Stimulated activated memory B cell treated with anti-CD40 and anti-IgM and Interleukin-4, amounts not matched to agents 10 μg/mL and 1 μg/mL and 100 μg/mL, for 72 hours (primary cell): Measurements from ENCODE around the gene RNF182.
"Not testable (repeated sequence)": the region's sequence is repeated elsewhere in the genome, so short reads cannot be mapped to it uniquely, and the experiment has no call there.

Source experiments
- ATAC-seq: fragments of 150-1000 bp; cut with Tn5 transposase; 2 replicates; pipeline ENCODE4 v1.10.0; 2021
- H3K27ac Mint-ChIP-seq: one replicate; pipeline ENCODE4 v1.8.0; 2022; ENCODE audit warnings: mild to moderate bottlenecking, mixed read lengths
- H3K27me3 Mint-ChIP-seq: one replicate; pipeline ENCODE4 v1.8.0; 2022; ENCODE audit warnings: mixed read lengths
- H3K36me3 Mint-ChIP-seq: one replicate; pipeline ENCODE4 v1.8.0; 2022; ENCODE audit warnings: mixed read lengths
- H3K4me1 Mint-ChIP-seq: one replicate; pipeline ENCODE4 v1.8.0; 2022; ENCODE audit warnings: mixed read lengths
- H3K4me3 Mint-ChIP-seq: one replicate; pipeline ENCODE4 v1.8.0; 2022; ENCODE audit warnings: mild to moderate bottlenecking, moderate library complexity, mixed read lengths
- H3K9me3 Mint-ChIP-seq: one replicate; pipeline ENCODE4 v1.8.0; 2022; ENCODE audit warnings: mixed read lengths

The RNF182 gene

GRCh38 chr6:14018559-14018958, 93.8 kb downstream of the RNF182 start:
- H3K9me3 Mint-ChIP-seq, H3K36me3 Mint-ChIP-seq, H3K4me1 Mint-ChIP-seq, H3K4me3 Mint-ChIP-seq, ATAC-seq, H3K27ac Mint-ChIP-seq: not testable (repeated sequence)
- H3K27me3 Mint-ChIP-seq: peaks cover 25% of the 10 kb centered on the region

- Mint-ChIP-seq H3K4me3 (no peak overlapping the region), H3K9me3 (no peaks in the 10 kb centered on the region)
These were observed 95.8 kb downstream of the RNF182 start for GRCh38 chr6:14020551-14020950.

DNA sequence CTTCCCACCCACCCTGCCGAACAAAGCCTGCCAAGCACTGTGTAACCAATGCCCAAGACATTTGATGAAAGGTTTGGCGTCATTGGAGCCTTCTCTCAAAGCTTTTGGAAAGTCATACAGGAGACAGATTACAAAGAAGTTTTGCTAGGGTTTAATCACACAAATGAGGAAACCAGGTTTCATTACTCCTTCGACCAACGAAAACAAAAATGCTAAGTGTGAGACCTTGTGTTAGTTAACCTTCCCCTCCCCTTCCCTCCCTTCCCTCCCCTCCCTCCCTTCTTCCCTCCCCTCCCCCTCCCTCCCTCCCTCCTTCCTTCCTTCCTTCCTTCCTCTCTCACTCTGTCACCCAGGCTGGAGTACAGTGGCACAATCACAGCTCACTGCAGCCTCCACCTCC, 96.7 kb downstream of the RNF182 start:
- H3K4me3 Mint-ChIP-seq: no peak overlapping the region
- peaks cover 12% of the 10 kb centered on the region for H3K27me3 Mint-ChIP-seq
- no peak overlapping the region for H3K27ac Mint-ChIP-seq
- no peaks in the 10 kb centered on the region for H3K9me3 Mint-ChIP-seq
- H3K4me1 Mint-ChIP-seq: peaks cover 10% of the 10 kb centered on the region
- H3K36me3 Mint-ChIP-seq: no peaks in the 10 kb centered on the region
- ATAC-seq: no peak

More at GRCh38 chr6:14020551-14020950, 95.8 kb downstream of the RNF182 start:
- Mint-ChIP-seq H3K36me3 (no peaks in the 10 kb centered on the region), H3K4me1 (peaks cover 6% of the 10 kb centered on the region), H3K27ac (no peak overlapping the region), H3K27me3 (peaks cover 12% of the 10 kb centered on the region)
- ATAC-seq: no peak

DNA sequence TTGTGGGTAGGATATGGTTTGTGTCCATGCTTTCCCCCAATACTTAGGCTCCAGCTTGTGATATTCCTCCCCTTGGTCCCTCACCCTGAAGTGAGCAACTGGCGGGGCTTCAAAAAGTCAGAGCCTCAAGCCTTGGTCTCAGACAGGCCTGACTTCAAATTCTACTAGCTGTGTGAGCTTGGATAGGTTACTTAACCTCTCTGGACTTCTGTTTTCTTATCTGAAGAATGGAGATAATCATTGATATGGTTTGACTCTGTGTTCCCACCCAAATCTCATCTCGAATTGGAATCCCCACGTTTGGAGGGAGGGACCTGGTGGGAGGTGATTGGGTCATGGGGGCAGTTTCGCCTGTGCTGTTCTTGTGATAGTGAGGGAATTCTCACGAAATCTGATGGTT, 97.9 kb downstream of the RNF182 start:
- ATAC-seq: no peak
- Mint-ChIP-seq H3K9me3 (no peaks in the 10 kb centered on the region), H3K27ac (no peak overlapping the region), H3K36me3 (no peaks in the 10 kb centered on the region), H3K4me3 (no peak overlapping the region), H3K4me1 (peaks cover 15% of the 10 kb centered on the region), H3K27me3 (peaks cover 15% of the 10 kb centered on the region)

DNA sequence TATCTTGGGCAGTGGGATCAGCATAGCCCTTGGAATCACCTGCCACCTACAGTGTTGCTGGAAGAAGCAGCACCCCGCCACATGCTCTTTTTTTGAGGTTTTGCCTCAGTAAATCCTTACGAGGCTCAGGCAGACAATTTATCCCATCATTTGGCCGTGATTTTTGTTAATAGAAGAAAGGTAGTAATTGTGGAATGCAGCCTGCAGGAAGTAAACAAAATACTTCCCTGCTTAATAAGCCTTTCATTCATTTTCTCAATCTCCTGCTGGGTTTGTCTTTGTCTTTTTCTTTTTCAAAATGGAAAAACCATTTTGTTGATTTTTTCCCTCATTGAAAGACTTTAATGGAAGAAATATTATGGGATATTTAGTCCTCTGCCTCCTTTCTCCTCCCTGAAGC, 99.1 kb downstream of the RNF182 start:
- Mint-ChIP-seq H3K9me3 (no peaks in the 10 kb centered on the region), H3K36me3 (no peaks in the 10 kb centered on the region), H3K27ac (no peak overlapping the region), H3K27me3 (peaks cover 16% of the 10 kb centered on the region), H3K4me1 (peaks cover 15% of the 10 kb centered on the region), H3K4me3 (no peak overlapping the region)
- no peak for ATAC-seq

GRCh38 chr6:14025160-14025559, 100.4 kb downstream of the RNF182 start:
- Mint-ChIP-seq H3K36me3 (no peaks in the 10 kb centered on the region), H3K9me3 (no peaks in the 10 kb centered on the region), H3K4me1 (peaks cover 15% of the 10 kb centered on the region), H3K27me3 (peaks cover 29% of the 10 kb centered on the region), H3K27ac (no peak overlapping the region), H3K4me3 (peak overlapping the region; percentile 37)
- peak; percentile 89 for ATAC-seq

DNA sequence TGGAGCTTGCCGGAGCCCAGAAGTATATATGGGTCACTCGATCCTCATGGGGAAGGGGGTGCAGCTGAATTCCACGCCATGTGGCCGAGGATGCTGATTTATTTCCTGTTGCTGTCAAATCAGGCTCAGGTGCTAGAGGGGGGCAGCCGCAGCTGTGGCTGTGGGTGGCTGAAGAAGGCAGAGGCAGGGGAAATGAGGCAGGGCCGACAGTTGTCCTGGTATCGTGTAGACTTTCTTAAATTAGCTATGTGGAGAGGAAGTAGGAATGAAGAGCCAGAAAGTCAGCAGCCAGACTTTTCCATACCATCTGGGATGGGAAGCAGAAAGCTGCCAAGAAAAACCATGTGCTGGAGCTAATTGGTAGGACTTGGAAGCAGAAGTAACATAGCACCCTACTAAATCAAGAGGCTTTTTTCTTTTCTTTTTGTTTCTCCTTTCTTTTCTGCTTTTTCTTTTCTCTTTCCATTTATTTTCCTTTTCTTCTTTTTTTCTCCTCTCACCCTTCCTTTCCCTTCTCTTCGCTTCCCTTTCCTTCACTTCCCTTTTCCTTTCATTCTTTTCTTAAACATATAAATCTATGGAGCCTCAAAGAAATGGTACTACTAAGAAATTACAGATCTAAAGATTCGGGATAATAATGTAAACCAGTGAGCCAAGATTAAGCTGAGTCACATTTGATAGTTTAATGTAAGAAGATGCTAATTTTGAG, 102.2 kb downstream of the RNF182 start:
- H3K4me1 Mint-ChIP-seq: peaks cover 15% of the 10 kb centered on the region
- H3K36me3 Mint-ChIP-seq: no peaks in the 10 kb centered on the region
- H3K4me3 Mint-ChIP-seq: no peak overlapping the region
- no peak for ATAC-seq
- H3K27me3 Mint-ChIP-seq: peaks cover 46% of the 10 kb centered on the region
- H3K9me3 Mint-ChIP-seq: no peaks in the 10 kb centered on the region
- no peak overlapping the region for H3K27ac Mint-ChIP-seq

DNA sequence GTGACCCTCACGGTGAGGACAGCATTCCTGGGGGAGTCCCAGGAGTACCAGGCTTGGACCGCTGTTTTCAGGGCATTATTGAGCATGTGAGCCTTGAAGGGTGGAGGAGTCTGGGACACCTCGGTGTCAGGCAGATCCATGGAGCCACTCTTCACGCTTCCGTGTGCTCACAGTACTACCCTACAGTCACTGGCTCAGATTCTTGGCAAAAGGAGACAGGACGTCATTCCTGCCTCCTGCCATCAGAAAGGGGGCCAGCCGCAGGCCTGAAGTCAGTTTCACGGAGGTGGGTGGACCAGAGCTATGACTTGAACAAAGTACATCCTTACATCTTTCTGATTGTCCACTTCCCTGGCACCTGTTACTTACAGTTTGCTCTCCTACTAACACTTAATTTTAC, 103.9 kb downstream of the RNF182 start:
- H3K9me3 Mint-ChIP-seq: no peaks in the 10 kb centered on the region
- H3K4me1 Mint-ChIP-seq: peaks cover 15% of the 10 kb centered on the region
- H3K27me3 Mint-ChIP-seq: peaks cover 50% of the 10 kb centered on the region
- no peak overlapping the region for H3K4me3 Mint-ChIP-seq
- no peak overlapping the region for H3K27ac Mint-ChIP-seq
- no peaks in the 10 kb centered on the region for H3K36me3 Mint-ChIP-seq
- ATAC-seq: no peak

- H3K27ac Mint-ChIP-seq: no peak overlapping the region
- peaks cover 15% of the 10 kb centered on the region for H3K4me1 Mint-ChIP-seq
- H3K4me3 Mint-ChIP-seq: no peak overlapping the region
- H3K27me3 Mint-ChIP-seq: peaks cover 60% of the 10 kb centered on the region
- no peaks in the 10 kb centered on the region for H3K9me3 Mint-ChIP-seq
- no peaks in the 10 kb centered on the region for H3K36me3 Mint-ChIP-seq
- ATAC-seq: no peak
These were observed 104.9 kb downstream of the RNF182 start for GRCh38 chr6:14029605-14030004.
